H9 (cell line): ENCODE measurements around the gene NIN. TPM values are rescaled to one million over a fixed set of nuclear protein-coding genes. Genes with fewer than 3 reads are reported as not detected.

Experiments used
- DNase-seq: peaks from one replicate; pipeline ENCODE4 v3.0.0-alpha.2; 2017
- H2AFZ ChIP-seq: one replicate; pipeline ENCODE4 v1.6.1; 2013; ENCODE audit warnings: mild to moderate bottlenecking, low read length, control low read depth, moderate library complexity
- H2AK5ac ChIP-seq: 2 replicates; pipeline ENCODE4 v1.6.1; 2013; ENCODE audit warnings: low read length, control low read depth, mixed read lengths; ENCODE audit not compliant: insufficient read length
- H2BK120ac ChIP-seq: one replicate; pipeline ENCODE4 v1.6.1; 2013; ENCODE audit warnings: low read depth, mild to moderate bottlenecking, low read length, control low read depth, inconsistent platforms; ENCODE audit not compliant: poor library complexity, severe bottlenecking
- H2BK12ac ChIP-seq: 2 replicates; pipeline ENCODE4 v1.6.1; 2013; ENCODE audit warnings: low read length, control low read depth, mixed read lengths, low read depth; ENCODE audit not compliant: insufficient read length
- H2BK15ac ChIP-seq: 2 replicates; pipeline ENCODE4 v1.6.1; 2013; ENCODE audit warnings: low read depth, low read length, control low read depth
- H2BK20ac ChIP-seq: one replicate; pipeline ENCODE4 v1.6.1; 2013; ENCODE audit warnings: low read depth, mild to moderate bottlenecking, low read length, control low read depth, inconsistent platforms; ENCODE audit not compliant: poor library complexity, severe bottlenecking
- H2BK5ac ChIP-seq: 2 replicates; pipeline ENCODE4 v1.6.1; 2013; ENCODE audit warnings: low read length, control low read depth, mixed read lengths; ENCODE audit not compliant: insufficient read length
- H3K14ac ChIP-seq: 2 replicates; pipeline ENCODE4 v1.6.1; 2013; ENCODE audit warnings: low read length, control low read depth; ENCODE audit not compliant: insufficient read depth
- H3K18ac ChIP-seq: 2 replicates; pipeline ENCODE4 v1.6.1; 2013; ENCODE audit warnings: low read depth, mild to moderate bottlenecking, mixed read lengths, low read length, control low read depth; ENCODE audit not compliant: insufficient read length
- H3K23ac ChIP-seq: 2 replicates; pipeline ENCODE4 v1.6.1; 2013; ENCODE audit warnings: low read length, control low read depth, mixed read lengths, low read depth; ENCODE audit not compliant: insufficient read length
- H3K23me2 ChIP-seq: 2 replicates; pipeline ENCODE4 v1.6.1; 2013; ENCODE audit warnings: low read depth, mild to moderate bottlenecking, mixed read lengths, low read length, control low read depth; ENCODE audit not compliant: insufficient read length, poor library complexity, severe bottlenecking
- H3K27ac ChIP-seq: 2 replicates; pipeline ENCODE4 v1.5.1; 2013; ENCODE audit warnings: low read length, control low read depth, mixed read lengths, low read depth; ENCODE audit not compliant: insufficient read length
- H3K27me3 ChIP-seq: 2 replicates; pipeline ENCODE4 v1.6.1; 2013; ENCODE audit warnings: low read length, control low read depth, inconsistent platforms; ENCODE audit not compliant: insufficient read depth
- H3K4ac ChIP-seq: 2 replicates; pipeline ENCODE4 v1.6.1; 2013; ENCODE audit warnings: low read depth, mild to moderate bottlenecking, control low read depth, inconsistent platforms, low read length, moderate library complexity
- H3K4me1 ChIP-seq: 2 replicates; pipeline ENCODE4 v1.6.1; 2013; ENCODE audit warnings: low read length, control low read depth, inconsistent platforms; ENCODE audit not compliant: insufficient read depth
- H3K4me2 ChIP-seq: 2 replicates; pipeline ENCODE4 v1.6.1; 2013; ENCODE audit warnings: low read length, control low read depth, mixed read lengths; ENCODE audit not compliant: insufficient read length, insufficient read depth
- H3K56ac ChIP-seq: 2 replicates; pipeline ENCODE4 v1.6.1; 2013; ENCODE audit warnings: low read depth, mild to moderate bottlenecking, mixed read lengths, low read length, control low read depth; ENCODE audit not compliant: insufficient read length
- H3K79me1 ChIP-seq: 2 replicates; pipeline ENCODE4 v1.6.1; 2013; ENCODE audit warnings: low read depth, mild to moderate bottlenecking, moderate library complexity, low read length, control low read depth, inconsistent platforms; ENCODE audit not compliant: insufficient read depth, poor library complexity, severe bottlenecking
- H3K79me2 ChIP-seq: 2 replicates; pipeline ENCODE4 v1.6.1; 2013; ENCODE audit warnings: low read length, control low read depth, inconsistent platforms; ENCODE audit not compliant: insufficient read depth
- H3K9ac ChIP-seq: 2 replicates; pipeline ENCODE4 v1.6.1; 2013; ENCODE audit warnings: low read length, control low read depth, mixed read lengths; ENCODE audit not compliant: insufficient read length; ENCODE audit errors: extremely low read depth
- H3K9me3 ChIP-seq: one replicate; pipeline ENCODE4 v1.6.1; 2013; ENCODE audit warnings: low read depth, low read length, inconsistent platforms; ENCODE audit not compliant: control insufficient read depth
- H3T11ph ChIP-seq: one replicate; pipeline ENCODE4 v1.6.1; 2013; ENCODE audit warnings: mild to moderate bottlenecking, low read length, control low read depth, inconsistent platforms
- H4K20me1 ChIP-seq: one replicate; pipeline ENCODE4 v1.6.1; 2013; ENCODE audit not compliant: control insufficient read depth, insufficient read length, insufficient read depth
- H4K5ac ChIP-seq: 2 replicates; pipeline ENCODE4 v1.6.1; 2013; ENCODE audit warnings: low read depth, mild to moderate bottlenecking, mixed read lengths, low read length, control low read depth; ENCODE audit not compliant: insufficient read length
- H4K8ac ChIP-seq: replicated peaks from 2 replicates; pipeline ENCODE4 v1.6.1; 2013; ENCODE audit warnings: low read length, control low read depth, mixed read lengths, low read depth; ENCODE audit not compliant: insufficient read length
- H4K91ac ChIP-seq: 2 replicates; pipeline ENCODE4 v1.6.1; 2013; ENCODE audit warnings: low read depth, mild to moderate bottlenecking, moderate library complexity, mixed read lengths, low read length, control low read depth; ENCODE audit not compliant: insufficient read length
- H3K27ac Mint-ChIP-seq, 3 experiments: 2 replicates in 2 of 3; 3 replicates in 1 of 3; pipeline ENCODE4 v1.8.0; 2020 to 2021; ENCODE audit warnings: mixed read lengths in 3 of 3, mild to moderate bottlenecking in 1 of 3, moderate library complexity in 1 of 3
- H3K27me3 Mint-ChIP-seq: 2 replicates; pipeline ENCODE4 v1.8.0; 2021; ENCODE audit warnings: low read depth, mild to moderate bottlenecking, moderate library complexity, mixed read lengths
- H3K36me3 Mint-ChIP-seq, 3 experiments: 2 replicates in 2 of 3; 3 replicates in 1 of 3; pipeline ENCODE4 v1.8.0; 2020 to 2021; ENCODE audit warnings: low read depth in 3 of 3, mixed read lengths in 3 of 3; ENCODE audit not compliant: insufficient read depth in 1 of 3
- H3K4me1 Mint-ChIP-seq, 2 experiments: 2 replicates each; pipeline ENCODE4 v1.8.0; 2020; ENCODE audit warnings: mixed read lengths in 2 of 2
- H3K4me3 Mint-ChIP-seq, 2 experiments: 2 replicates in 1 of 2; 3 replicates in 1 of 2; pipeline ENCODE4 v1.8.0; 2020 to 2021; ENCODE audit warnings: mild to moderate bottlenecking in 2 of 2, mixed read lengths in 2 of 2, moderate library complexity in 1 of 2
- H3K9me3 Mint-ChIP-seq, 2 experiments: 2 replicates in 1 of 2; 3 replicates in 1 of 2; pipeline ENCODE4 v1.8.0; 2020; ENCODE audit warnings: mild to moderate bottlenecking in 2 of 2, mixed read lengths in 2 of 2, moderate library complexity in 1 of 2
- CTCF ChIP-seq: fragments of 200-600 bp; sonication (generic); conservative IDR thresholded peaks from 3 replicates; pipeline ENCODE4 v1.8.0; 2021; ENCODE audit warnings: antibody characterized with exemption, mild to moderate bottlenecking
- WGBS: extraction: QIAGEN DNeasy Blood & Tissue Kit; methylation state at CpG from one replicate; pipeline ENCODE4 v1.1.7; 2013; ENCODE audit warnings: missing lambda C conversion rate, low lambda C conversion rate, mixed read lengths; ENCODE audit not compliant: insufficient read length; ENCODE audit errors: extremely low coverage; 5-methylcytosine and 5-hydroxymethylcytosine counted together
- total RNA-seq: library from RNA; stranded (reverse); gene quantifications from 2 replicates; pipeline ENCODE4 v1.2.1, GENCODE V29; 2021

Gene NIN
- total RNA-seq, 1 experiment from 2014 or later, result 18.4 TPM

- peaks cover 51% of the 10 kb centered on the region for H3K27me3 Mint-ChIP-seq
- no peaks in the 10 kb centered on the region; a peak in 1 of 7 replicates for H3K36me3 Mint-ChIP-seq
- peaks cover 12% of the 10 kb centered on the region for H3K27me3 ChIP-seq
Measured at GRCh38 chr14:50834802-50835276, 3.9 kb upstream of the NIN start.

More at GRCh38 chr14:50834802-50835276, 3.9 kb upstream of the NIN start:
- Histone ChIP-seq H3K9ac (no peak overlapping the region), H3K18ac (no peak overlapping the region), H3K23me2 (peaks cover 10% of the 10 kb centered on the region), H2AK5ac (no peak overlapping the region), H2AFZ (no peak overlapping the region), H4K91ac (no peak overlapping the region), H3K9me3 (no peaks in the 10 kb centered on the region), H3K56ac (no peak overlapping the region), H2BK12ac (no peak overlapping the region), H2BK15ac (no peak overlapping the region), H2BK120ac (no peak overlapping the region), H3K79me1 (no peaks in the 10 kb centered on the region), H3K4me1 (no peaks in the 10 kb centered on the region), H3K4ac (no peak overlapping the region), H2BK5ac (no peak overlapping the region), H3K27ac (no peak overlapping the region), H3K23ac (no peak overlapping the region), H4K8ac (no peak overlapping the region), H4K20me1 (no peaks in the 10 kb centered on the region), H3K79me2 (no peaks in the 10 kb centered on the region), H3T11ph (no peak overlapping the region), H3K4me2 (no peak overlapping the region), H3K14ac (no peak overlapping the region), H4K5ac (no peak overlapping the region), H2BK20ac (no peak overlapping the region)
- H3K4me1 Mint-ChIP-seq, result peaks cover 17 to 21% of the 10 kb centered on the region in 2 experiments
- TF ChIP-seq CTCF, result no peak
- no peaks in the 10 kb centered on the region for H3K9me3 Mint-ChIP-seq
- no CpG with 5 or more reads among the region's 5 CpGs for WGBS
- H3K27ac Mint-ChIP-seq, result no peak overlapping the region
- no peak overlapping the region for H3K4me3 Mint-ChIP-seq
- no peak for DNase-seq
